H9 (cell line): ENCODE data around the gene PTPRN2. TPM values are rescaled to one million over a fixed set of nuclear protein-coding genes. Genes with fewer than 3 reads are reported as not detected.

Experiments used
- DNase-seq: peaks from one replicate; pipeline ENCODE4 v3.0.0-alpha.2; 2017
- H2AFZ ChIP-seq: one replicate; pipeline ENCODE4 v1.6.1; 2013; ENCODE audit warnings: mild to moderate bottlenecking, low read length, control low read depth, moderate library complexity
- H2AK5ac ChIP-seq: 2 replicates; pipeline ENCODE4 v1.6.1; 2013; ENCODE audit warnings: low read length, control low read depth, mixed read lengths; ENCODE audit not compliant: insufficient read length
- H2BK120ac ChIP-seq: one replicate; pipeline ENCODE4 v1.6.1; 2013; ENCODE audit warnings: low read depth, mild to moderate bottlenecking, low read length, control low read depth, inconsistent platforms; ENCODE audit not compliant: poor library complexity, severe bottlenecking
- H2BK12ac ChIP-seq: 2 replicates; pipeline ENCODE4 v1.6.1; 2013; ENCODE audit warnings: low read length, control low read depth, mixed read lengths, low read depth; ENCODE audit not compliant: insufficient read length
- H2BK15ac ChIP-seq: 2 replicates; pipeline ENCODE4 v1.6.1; 2013; ENCODE audit warnings: low read depth, low read length, control low read depth
- H2BK20ac ChIP-seq: one replicate; pipeline ENCODE4 v1.6.1; 2013; ENCODE audit warnings: low read depth, mild to moderate bottlenecking, low read length, control low read depth, inconsistent platforms; ENCODE audit not compliant: poor library complexity, severe bottlenecking
- H2BK5ac ChIP-seq: 2 replicates; pipeline ENCODE4 v1.6.1; 2013; ENCODE audit warnings: low read length, control low read depth, mixed read lengths; ENCODE audit not compliant: insufficient read length
- H3K14ac ChIP-seq: 2 replicates; pipeline ENCODE4 v1.6.1; 2013; ENCODE audit warnings: low read length, control low read depth; ENCODE audit not compliant: insufficient read depth
- H3K18ac ChIP-seq: 2 replicates; pipeline ENCODE4 v1.6.1; 2013; ENCODE audit warnings: low read depth, mild to moderate bottlenecking, mixed read lengths, low read length, control low read depth; ENCODE audit not compliant: insufficient read length
- H3K23ac ChIP-seq: 2 replicates; pipeline ENCODE4 v1.6.1; 2013; ENCODE audit warnings: low read length, control low read depth, mixed read lengths, low read depth; ENCODE audit not compliant: insufficient read length
- H3K23me2 ChIP-seq: 2 replicates; pipeline ENCODE4 v1.6.1; 2013; ENCODE audit warnings: low read depth, mild to moderate bottlenecking, mixed read lengths, low read length, control low read depth; ENCODE audit not compliant: insufficient read length, poor library complexity, severe bottlenecking
- H3K27ac ChIP-seq: 2 replicates; pipeline ENCODE4 v1.5.1; 2013; ENCODE audit warnings: low read length, control low read depth, mixed read lengths, low read depth; ENCODE audit not compliant: insufficient read length
- H3K27me3 ChIP-seq: 2 replicates; pipeline ENCODE4 v1.6.1; 2013; ENCODE audit warnings: low read length, control low read depth, inconsistent platforms; ENCODE audit not compliant: insufficient read depth
- H3K4ac ChIP-seq: 2 replicates; pipeline ENCODE4 v1.6.1; 2013; ENCODE audit warnings: low read depth, mild to moderate bottlenecking, control low read depth, inconsistent platforms, low read length, moderate library complexity
- H3K4me1 ChIP-seq: 2 replicates; pipeline ENCODE4 v1.6.1; 2013; ENCODE audit warnings: low read length, control low read depth, inconsistent platforms; ENCODE audit not compliant: insufficient read depth
- H3K4me2 ChIP-seq: 2 replicates; pipeline ENCODE4 v1.6.1; 2013; ENCODE audit warnings: low read length, control low read depth, mixed read lengths; ENCODE audit not compliant: insufficient read length, insufficient read depth
- H3K56ac ChIP-seq: 2 replicates; pipeline ENCODE4 v1.6.1; 2013; ENCODE audit warnings: low read depth, mild to moderate bottlenecking, mixed read lengths, low read length, control low read depth; ENCODE audit not compliant: insufficient read length
- H3K79me1 ChIP-seq: 2 replicates; pipeline ENCODE4 v1.6.1; 2013; ENCODE audit warnings: low read depth, mild to moderate bottlenecking, moderate library complexity, low read length, control low read depth, inconsistent platforms; ENCODE audit not compliant: insufficient read depth, poor library complexity, severe bottlenecking
- H3K79me2 ChIP-seq: 2 replicates; pipeline ENCODE4 v1.6.1; 2013; ENCODE audit warnings: low read length, control low read depth, inconsistent platforms; ENCODE audit not compliant: insufficient read depth
- H3K9ac ChIP-seq: 2 replicates; pipeline ENCODE4 v1.6.1; 2013; ENCODE audit warnings: low read length, control low read depth, mixed read lengths; ENCODE audit not compliant: insufficient read length; ENCODE audit errors: extremely low read depth
- H3K9me3 ChIP-seq: one replicate; pipeline ENCODE4 v1.6.1; 2013; ENCODE audit warnings: low read depth, low read length, inconsistent platforms; ENCODE audit not compliant: control insufficient read depth
- H3T11ph ChIP-seq: one replicate; pipeline ENCODE4 v1.6.1; 2013; ENCODE audit warnings: mild to moderate bottlenecking, low read length, control low read depth, inconsistent platforms
- H4K20me1 ChIP-seq: one replicate; pipeline ENCODE4 v1.6.1; 2013; ENCODE audit not compliant: control insufficient read depth, insufficient read length, insufficient read depth
- H4K5ac ChIP-seq: 2 replicates; pipeline ENCODE4 v1.6.1; 2013; ENCODE audit warnings: low read depth, mild to moderate bottlenecking, mixed read lengths, low read length, control low read depth; ENCODE audit not compliant: insufficient read length
- H4K8ac ChIP-seq: replicated peaks from 2 replicates; pipeline ENCODE4 v1.6.1; 2013; ENCODE audit warnings: low read length, control low read depth, mixed read lengths, low read depth; ENCODE audit not compliant: insufficient read length
- H4K91ac ChIP-seq: 2 replicates; pipeline ENCODE4 v1.6.1; 2013; ENCODE audit warnings: low read depth, mild to moderate bottlenecking, moderate library complexity, mixed read lengths, low read length, control low read depth; ENCODE audit not compliant: insufficient read length
- H3K27ac Mint-ChIP-seq, 3 experiments: 2 replicates in 2 of 3; 3 replicates in 1 of 3; pipeline ENCODE4 v1.8.0; 2020 to 2021; ENCODE audit warnings: mixed read lengths in 3 of 3, mild to moderate bottlenecking in 1 of 3, moderate library complexity in 1 of 3
- H3K27me3 Mint-ChIP-seq: 2 replicates; pipeline ENCODE4 v1.8.0; 2021; ENCODE audit warnings: low read depth, mild to moderate bottlenecking, moderate library complexity, mixed read lengths
- H3K36me3 Mint-ChIP-seq, 3 experiments: 2 replicates in 2 of 3; 3 replicates in 1 of 3; pipeline ENCODE4 v1.8.0; 2020 to 2021; ENCODE audit warnings: low read depth in 3 of 3, mixed read lengths in 3 of 3; ENCODE audit not compliant: insufficient read depth in 1 of 3
- H3K4me1 Mint-ChIP-seq, 2 experiments: 2 replicates each; pipeline ENCODE4 v1.8.0; 2020; ENCODE audit warnings: mixed read lengths in 2 of 2
- H3K4me3 Mint-ChIP-seq, 2 experiments: 2 replicates in 1 of 2; 3 replicates in 1 of 2; pipeline ENCODE4 v1.8.0; 2020 to 2021; ENCODE audit warnings: mild to moderate bottlenecking in 2 of 2, mixed read lengths in 2 of 2, moderate library complexity in 1 of 2
- H3K9me3 Mint-ChIP-seq, 2 experiments: 2 replicates in 1 of 2; 3 replicates in 1 of 2; pipeline ENCODE4 v1.8.0; 2020; ENCODE audit warnings: mild to moderate bottlenecking in 2 of 2, mixed read lengths in 2 of 2, moderate library complexity in 1 of 2
- WGBS: extraction: QIAGEN DNeasy Blood & Tissue Kit; methylation state at CpG from one replicate; pipeline ENCODE4 v1.1.7; 2013; ENCODE audit warnings: missing lambda C conversion rate, low lambda C conversion rate, mixed read lengths; ENCODE audit not compliant: insufficient read length; ENCODE audit errors: extremely low coverage; 5-methylcytosine and 5-hydroxymethylcytosine counted together
- total RNA-seq: library from RNA; stranded (reverse); gene quantifications from 2 replicates; pipeline ENCODE4 v1.2.1, GENCODE V29; 2021
- TF ChIP-seq, protein P1 (sequence below): fragments of 200-600 bp; sonication (generic); conservative IDR thresholded peaks from 3 replicates; pipeline ENCODE4 v1.8.0; 2021; ENCODE audit warnings: antibody characterized with exemption, mild to moderate bottlenecking

Gene PTPRN2
- total RNA-seq, 1 experiment from 2014 or later, result 5.2 TPM

DNA sequence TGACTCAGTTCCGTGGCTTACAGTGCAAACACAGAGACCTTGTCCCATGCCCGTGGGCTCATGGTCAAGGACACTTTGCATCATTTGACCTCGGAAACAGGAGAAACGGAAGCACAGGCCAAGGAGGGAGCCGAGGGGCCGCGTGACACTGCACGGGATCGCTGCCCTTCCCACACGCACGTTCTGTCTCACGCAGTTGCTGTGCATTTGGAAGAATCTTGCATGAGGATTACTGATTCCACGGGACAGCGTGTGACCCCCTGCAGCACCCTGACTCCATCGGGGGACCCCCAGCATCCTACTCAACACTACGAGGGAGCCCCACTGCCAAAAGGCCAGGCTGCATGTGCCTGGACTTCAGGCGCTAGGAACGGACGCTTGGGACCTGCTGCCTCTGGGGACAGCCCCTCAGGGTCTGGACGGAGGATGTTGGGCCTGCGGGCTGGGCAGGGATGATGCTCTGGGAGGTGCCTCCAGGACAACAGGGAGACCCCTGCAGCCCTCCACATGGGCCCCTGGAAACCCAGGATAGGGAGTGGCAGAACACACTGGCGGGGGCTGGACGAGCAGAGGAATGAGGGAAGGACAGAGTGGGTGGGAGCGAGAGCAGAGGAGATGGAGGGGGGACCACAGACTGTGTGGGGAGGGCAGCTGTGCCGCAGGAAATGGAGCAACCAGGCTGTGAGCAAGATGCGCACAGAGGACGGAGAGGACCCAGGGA lies 1028.6 kb downstream of the PTPRN2 start:
- no peaks in the 10 kb centered on the region for H3K4me1 ChIP-seq
- H3T11ph ChIP-seq, result no peak overlapping the region
- no peak overlapping the region for H3K23ac ChIP-seq
- no peak overlapping the region for H4K5ac ChIP-seq
- Mint-ChIP-seq H3K36me3 (no peaks in the 10 kb centered on the region), H3K27me3 (peaks cover 9% of the 10 kb centered on the region), H3K4me1 (no peaks in the 10 kb centered on the region), H3K27ac (no peak overlapping the region), H3K4me3 (no peak overlapping the region), H3K9me3 (no peaks in the 10 kb centered on the region)
- H3K79me1 ChIP-seq, result no peaks in the 10 kb centered on the region
- no peak overlapping the region for H3K9ac ChIP-seq
- H2BK15ac ChIP-seq, result no peak overlapping the region
- H2AK5ac ChIP-seq, result no peak overlapping the region
- H3K23me2 ChIP-seq, result no peaks in the 10 kb centered on the region
- H3K9me3 ChIP-seq, result no peaks in the 10 kb centered on the region
- no peak overlapping the region for H2BK5ac ChIP-seq
- no peak overlapping the region for H3K4me2 ChIP-seq
- H4K91ac ChIP-seq, result no peak overlapping the region
- H3K14ac ChIP-seq, result no peak overlapping the region; the same call in 1 of the 2 replicates
- peaks cover 2% of the 10 kb centered on the region for H4K20me1 ChIP-seq
- H3K4ac ChIP-seq, result no peak overlapping the region
- DNase-seq, result no peak
- no peak overlapping the region for H2AFZ ChIP-seq
- no peak overlapping the region for H2BK20ac ChIP-seq
- H3K79me2 ChIP-seq, result no peaks in the 10 kb centered on the region
- H3K56ac ChIP-seq, result no peak overlapping the region
- no peak overlapping the region for H2BK120ac ChIP-seq
- no peak overlapping the region for H2BK12ac ChIP-seq
- TF ChIP-seq, protein P1, sequence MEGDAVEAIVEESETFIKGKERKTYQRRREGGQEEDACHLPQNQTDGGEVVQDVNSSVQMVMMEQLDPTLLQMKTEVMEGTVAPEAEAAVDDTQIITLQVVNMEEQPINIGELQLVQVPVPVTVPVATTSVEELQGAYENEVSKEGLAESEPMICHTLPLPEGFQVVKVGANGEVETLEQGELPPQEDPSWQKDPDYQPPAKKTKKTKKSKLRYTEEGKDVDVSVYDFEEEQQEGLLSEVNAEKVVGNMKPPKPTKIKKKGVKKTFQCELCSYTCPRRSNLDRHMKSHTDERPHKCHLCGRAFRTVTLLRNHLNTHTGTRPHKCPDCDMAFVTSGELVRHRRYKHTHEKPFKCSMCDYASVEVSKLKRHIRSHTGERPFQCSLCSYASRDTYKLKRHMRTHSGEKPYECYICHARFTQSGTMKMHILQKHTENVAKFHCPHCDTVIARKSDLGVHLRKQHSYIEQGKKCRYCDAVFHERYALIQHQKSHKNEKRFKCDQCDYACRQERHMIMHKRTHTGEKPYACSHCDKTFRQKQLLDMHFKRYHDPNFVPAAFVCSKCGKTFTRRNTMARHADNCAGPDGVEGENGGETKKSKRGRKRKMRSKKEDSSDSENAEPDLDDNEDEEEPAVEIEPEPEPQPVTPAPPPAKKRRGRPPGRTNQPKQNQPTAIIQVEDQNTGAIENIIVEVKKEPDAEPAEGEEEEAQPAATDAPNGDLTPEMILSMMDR, result no peak
- no peaks in the 10 kb centered on the region for H3K27me3 ChIP-seq
- no peak overlapping the region for H4K8ac ChIP-seq
- H3K27ac ChIP-seq, result no peak overlapping the region
- H3K18ac ChIP-seq, result no peak overlapping the region
- whole genome bisulfite sequencing, result no CpG with 5 or more reads among the region's 27 CpGs
